HCT116 (cell line): ENCODE measurements around the gene COQ2. TPM values are rescaled to one million over a fixed set of nuclear protein-coding genes. Genes with fewer than 3 reads are reported as not detected.

ENCODE experiments used
- ATAC-seq: fragments of 200-7000 bp; cut with Tn5 transposase; 2 replicates; pipeline ENCODE4 v1.9.1; 2020; ENCODE audit warnings: mild to moderate bottlenecking, moderate library complexity
- BruUV-seq: library from RNA; stranded (reverse); fragments of 400-500 nt; replicated peaks from 2 replicates; lab custom pipeline; 2021; lab: Mats Ljungman, UMichigan
- CTCF ChIA-PET: fragments of 300-600 bp; sonication (Branson Sonifier 250); formaldehyde crosslinking; loops from one replicate; lab custom pipeline; 2021; ENCODE audit warnings: antibody characterized with exemption; lab: Charles Lee
- POLR2A ChIA-PET: fragments of 300-600, 350-600 bp; sonication (Branson Sonifier 250); formaldehyde crosslinking; loops from one replicate; lab custom pipeline; 2021; ENCODE audit warnings: antibody characterized with exemption; lab: Charles Lee
- RAD21 ChIA-PET, 2 experiments: fragments of 300-600 bp; sonication (Branson Sonifier 250); formaldehyde crosslinking; loops; one replicate each; lab custom pipeline; 2023; ENCODE audit warnings: low total read pairs in 2 of 2; ENCODE audit not compliant: uncharacterized antibody in 2 of 2, unreplicated experiment in 2 of 2, low non-redundant PET in 1 of 2; lab: Charles Lee
- DNase-seq: peaks from one replicate; pipeline ENCODE4 v3.0.0-alpha.2; 2010; ENCODE audit warnings: low read depth, low spot score
- H2AFZ ChIP-seq: fragments of 200-600 bp; shearing (Covaris generic), sonication (generic); 2 replicates; pipeline ENCODE4 v1.6.1; 2017; ENCODE audit warnings: low read depth, mixed run types, mixed read lengths, antibody characterized with exemption, low read length; ENCODE audit not compliant: poor library complexity, severe bottlenecking
- H3K27ac ChIP-seq: 2 replicates; pipeline ENCODE4 v1.5.1; 2012; ENCODE audit warnings: low read depth, low read length
- H3K27me3 ChIP-seq: fragments of 200-600 bp; sonication (generic); 2 replicates; pipeline ENCODE4 v1.6.1; 2016; ENCODE audit warnings: mixed run types, low read length, mixed read lengths; ENCODE audit not compliant: insufficient read depth
- H3K36me3 ChIP-seq, 2 experiments: fragments of 200-500 bp in 1 of 2; fragments of 200-600 bp in 1 of 2; sonication (Bioruptor generic) in 1 of 2; sonication (generic) in 1 of 2; 2 replicates each; pipeline versions ENCODE4 v1.5.1 to v1.6.1; 2014 to 2016; ENCODE audit warnings: low read length in 2 of 2, inconsistent platforms in 1 of 2, mixed read lengths in 1 of 2, mixed run types in 1 of 2; ENCODE audit not compliant: insufficient read depth in 2 of 2, control insufficient read depth in 1 of 2
- H3K4me1 ChIP-seq, 2 experiments: fragments of 200-600 bp in 1 of 2; sonication (generic) in 1 of 2; 2 replicates each; pipeline versions ENCODE4 v1.5.1 to v1.6.1; 2012 to 2017; ENCODE audit warnings: low read length in 2 of 2, inconsistent platforms in 1 of 2, mild to moderate bottlenecking in 1 of 2, mixed read lengths in 1 of 2, mixed run types in 1 of 2, moderate library complexity in 1 of 2; ENCODE audit not compliant: insufficient read depth in 2 of 2, control insufficient read depth in 1 of 2
- H3K4me2 ChIP-seq: fragments of 200-600 bp; sonication (generic); 2 replicates; pipeline ENCODE4 v1.6.1; 2017; ENCODE audit warnings: mixed run types, low read length, mixed read lengths
- H3K4me3 ChIP-seq, 2 experiments: fragments of 200-600 bp in 1 of 2; sonication (generic) in 1 of 2; replicated peaks in 1 of 2; 2 replicates each; pipeline ENCODE4 v1.5.1; 2011 to 2016; ENCODE audit warnings: low read length in 2 of 2, control low read depth in 1 of 2, low read depth in 1 of 2, mild to moderate bottlenecking in 1 of 2, mixed read lengths in 1 of 2, mixed run types in 1 of 2
- H3K79me2 ChIP-seq: fragments of 200-600 bp; sonication (generic); 2 replicates; pipeline ENCODE4 v1.6.1; 2017; ENCODE audit warnings: mild to moderate bottlenecking, mixed run types, low read length, moderate library complexity, mixed read lengths; ENCODE audit not compliant: insufficient read depth
- H3K9ac ChIP-seq: fragments of 200-600 bp; sonication (generic); 2 replicates; pipeline ENCODE4 v1.6.1; 2016; ENCODE audit warnings: low read length, mixed read lengths
- H3K9me2 ChIP-seq: fragments of 200-600 bp; sonication (generic), shearing (Covaris generic); 2 replicates; pipeline ENCODE4 v1.6.1; 2017; ENCODE audit warnings: mixed run types, mild to moderate bottlenecking, moderate library complexity; ENCODE audit not compliant: insufficient read depth
- H3K9me3 ChIP-seq, 2 experiments: fragments of 200-500 bp in 1 of 2; fragments of 200-600 bp in 1 of 2; sonication (Bioruptor generic) in 1 of 2; sonication (generic) in 1 of 2; 2 replicates each; pipeline ENCODE4 v1.6.1; 2014 to 2017; ENCODE audit warnings: low read length in 2 of 2, mixed read lengths in 2 of 2, inconsistent platforms in 1 of 2, low read depth in 1 of 2, mild to moderate bottlenecking in 1 of 2, mixed run types in 1 of 2, moderate library complexity in 1 of 2; ENCODE audit not compliant: control insufficient read depth in 1 of 2, insufficient read depth in 1 of 2
- H4K20me1 ChIP-seq: fragments of 200-600 bp; sonication (generic), shearing (Covaris generic); 2 replicates; pipeline ENCODE4 v1.6.1; 2017; ENCODE audit warnings: mixed run types, mild to moderate bottlenecking, moderate library complexity; ENCODE audit not compliant: insufficient read depth
- ATF3 ChIP-seq: IDR thresholded peaks from 2 replicates; pipeline ENCODE4 v1.6.1; 2012
- CBX3 ChIP-seq: IDR thresholded peaks from 2 replicates; pipeline ENCODE4 v1.6.1; 2012; ENCODE audit warnings: low read depth
- EGR1 ChIP-seq: IDR thresholded peaks from 2 replicates; pipeline ENCODE4 v1.6.1; 2012; ENCODE audit warnings: low read depth
- ELF1 ChIP-seq: IDR thresholded peaks from 2 replicates; pipeline ENCODE4 v1.6.1; 2012; ENCODE audit warnings: low read depth, borderline replicate concordance
- EZH2 ChIP-seq: fragments of 200-600 bp; sonication (generic); IDR thresholded peaks from 2 replicates; pipeline ENCODE4 v1.6.1; 2017; ENCODE audit warnings: antibody characterized with exemption, mixed run types
- EZH2phosphoT487 ChIP-seq: fragments of 200-600 bp; IDR thresholded peaks from 2 replicates; pipeline ENCODE4 v1.6.1; 2018; ENCODE audit warnings: antibody characterized with exemption, borderline replicate concordance
- POLR2A ChIP-seq: IDR thresholded peaks from 2 replicates; pipeline ENCODE4 v1.7.0; 2011; ENCODE audit warnings: borderline replicate concordance; ENCODE audit not compliant: insufficient read depth, insufficient read length; ENCODE audit errors: extremely low read depth
- POLR2AphosphoS5 ChIP-seq: IDR thresholded peaks from 2 replicates; pipeline ENCODE4 v1.6.1; 2011; ENCODE audit warnings: mild to moderate bottlenecking, low read depth, low read length, moderate library complexity
- RAD21 ChIP-seq: IDR thresholded peaks from 2 replicates; pipeline ENCODE4 v1.6.1; 2012; ENCODE audit warnings: low read depth, mild to moderate bottlenecking
- REST ChIP-seq: IDR thresholded peaks from 2 replicates; pipeline ENCODE4 v1.6.1; 2012; ENCODE audit warnings: low read depth
- SIN3A ChIP-seq: IDR thresholded peaks from 2 replicates; pipeline ENCODE4 v1.6.1; 2012; ENCODE audit warnings: low read depth
- SP1 ChIP-seq: IDR thresholded peaks from 2 replicates; pipeline ENCODE4 v1.6.1; 2012; ENCODE audit warnings: low read depth
- TCF7L2 ChIP-seq: IDR thresholded peaks from 2 replicates; pipeline ENCODE4 v1.7.0; 2011; ENCODE audit warnings: borderline replicate concordance, inconsistent platforms; ENCODE audit not compliant: insufficient read depth, insufficient read length; ENCODE audit errors: extremely low read depth
- YY1 ChIP-seq: IDR thresholded peaks from 2 replicates; pipeline ENCODE4 v1.6.1; 2011; ENCODE audit warnings: low read length, low read depth, moderate library complexity, mild to moderate bottlenecking; ENCODE audit not compliant: insufficient replicate concordance; ENCODE audit errors: extremely low read depth
- ZFX ChIP-seq: fragments of 450-650 bp; IDR thresholded peaks from 2 replicates; pipeline ENCODE4 v1.6.1; 2017
- ZNF274 ChIP-seq: fragments of 200-500 bp; sonication (Bioruptor generic); IDR thresholded peaks from 2 replicates; pipeline ENCODE4 v1.6.1; 2014; ENCODE audit warnings: mild to moderate bottlenecking, low read depth, low read length, inconsistent platforms
- intact Hi-C: fragments of 100-400 bp; cut with micrococcal nuclease; formaldehyde crosslinking; loops from 2 replicates; pipeline ENCODE4 v1.10.0; 2022
- total RNA-seq: library from RNA; stranded (reverse); gene quantifications from one replicate; pipeline ENCODE4 v1.2.1, GENCODE V29; 2021; ENCODE audit not compliant: unreplicated experiment
- TF ChIP-seq, protein P1 (sequence below): IDR thresholded peaks from 2 replicates; pipeline ENCODE4 v1.6.1; 2012
- TF ChIP-seq, protein P2 (sequence below), 3 experiments: fragments of 200-600 bp in 1 of 3; sonication (generic) in 1 of 3; IDR thresholded peaks in 2 of 3; conservative IDR thresholded peaks in 1 of 3; 2 replicates each; pipeline ENCODE4 v1.5.1; 2012 to 2017; ENCODE audit warnings: low read depth in 2 of 3, low read length in 2 of 3, antibody characterized with exemption in 1 of 3, borderline replicate concordance in 1 of 3, control low read depth in 1 of 3, mild to moderate bottlenecking in 1 of 3, mixed read lengths in 1 of 3, mixed run types in 1 of 3, moderate library complexity in 1 of 3; ENCODE audit not compliant: insufficient read depth in 1 of 3

COQ2 gene
- total RNA-seq, 1 experiment from 2014 or later: 20.6 TPM

DNA sequence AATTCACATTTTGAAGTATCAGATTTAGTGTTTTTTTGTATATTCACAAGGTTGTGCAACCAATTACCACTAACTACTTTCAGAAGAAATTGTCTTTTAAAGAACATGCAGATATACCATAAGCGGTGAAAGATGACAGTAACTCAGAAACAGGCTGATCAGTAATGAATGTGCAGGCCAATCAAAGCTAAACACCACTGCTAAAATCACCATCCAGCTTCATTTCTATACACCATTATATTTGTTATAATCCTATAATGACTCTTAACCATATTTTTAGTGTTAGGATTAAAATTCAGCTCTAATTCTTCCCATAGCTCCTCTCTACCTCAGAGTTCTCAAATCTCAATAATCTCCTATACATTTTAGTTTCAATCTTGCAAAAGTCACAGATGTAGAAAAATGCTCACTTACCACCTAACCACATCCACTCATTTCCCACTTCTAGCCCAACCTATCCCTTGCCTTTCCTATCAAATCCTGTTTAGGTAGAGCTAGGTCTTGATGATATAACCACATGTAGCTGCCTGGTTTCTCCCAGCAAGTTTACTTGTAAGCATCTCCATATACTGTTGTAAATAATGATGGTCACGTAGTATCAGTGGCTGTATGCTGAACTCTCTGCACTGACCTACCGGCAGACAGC is 16.6 kb downstream of the COQ2 start:
- H3K9me3 ChIP-seq: no peaks in the 10 kb centered on the region
- no TSS peak for BruUV-seq
- H3K9me2 ChIP-seq: no peaks in the 10 kb centered on the region
- no peak for ATAC-seq
- POLR2A ChIA-PET: no interaction called here
- no peak for TF ChIP-seq CBX3
- TF ChIP-seq TCF7L2: no peak
- no peak for TF ChIP-seq YY1
- TF ChIP-seq, protein P1, sequence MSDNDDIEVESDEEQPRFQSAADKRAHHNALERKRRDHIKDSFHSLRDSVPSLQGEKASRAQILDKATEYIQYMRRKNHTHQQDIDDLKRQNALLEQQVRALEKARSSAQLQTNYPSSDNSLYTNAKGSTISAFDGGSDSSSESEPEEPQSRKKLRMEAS: no peak
- TF ChIP-seq SP1: no peak
- no peak for TF ChIP-seq ZFX
- no peak for TF ChIP-seq RAD21
- TF ChIP-seq SIN3A: no peak
- TF ChIP-seq REST: no peak
- TF ChIP-seq ELF1: no peak
- no peak for TF ChIP-seq EGR1
- TF ChIP-seq POLR2A: no peak
- TF ChIP-seq EZH2phosphoT487: no peak
- TF ChIP-seq EZH2: no peak
- no peak for TF ChIP-seq POLR2AphosphoS5
- no peak for TF ChIP-seq ZNF274
- TF ChIP-seq, protein P2, sequence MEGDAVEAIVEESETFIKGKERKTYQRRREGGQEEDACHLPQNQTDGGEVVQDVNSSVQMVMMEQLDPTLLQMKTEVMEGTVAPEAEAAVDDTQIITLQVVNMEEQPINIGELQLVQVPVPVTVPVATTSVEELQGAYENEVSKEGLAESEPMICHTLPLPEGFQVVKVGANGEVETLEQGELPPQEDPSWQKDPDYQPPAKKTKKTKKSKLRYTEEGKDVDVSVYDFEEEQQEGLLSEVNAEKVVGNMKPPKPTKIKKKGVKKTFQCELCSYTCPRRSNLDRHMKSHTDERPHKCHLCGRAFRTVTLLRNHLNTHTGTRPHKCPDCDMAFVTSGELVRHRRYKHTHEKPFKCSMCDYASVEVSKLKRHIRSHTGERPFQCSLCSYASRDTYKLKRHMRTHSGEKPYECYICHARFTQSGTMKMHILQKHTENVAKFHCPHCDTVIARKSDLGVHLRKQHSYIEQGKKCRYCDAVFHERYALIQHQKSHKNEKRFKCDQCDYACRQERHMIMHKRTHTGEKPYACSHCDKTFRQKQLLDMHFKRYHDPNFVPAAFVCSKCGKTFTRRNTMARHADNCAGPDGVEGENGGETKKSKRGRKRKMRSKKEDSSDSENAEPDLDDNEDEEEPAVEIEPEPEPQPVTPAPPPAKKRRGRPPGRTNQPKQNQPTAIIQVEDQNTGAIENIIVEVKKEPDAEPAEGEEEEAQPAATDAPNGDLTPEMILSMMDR (IDR thresholded peaks at IDR 0.05 in 2 of 3, conservative IDR thresholded peaks at IDR 0.05 in 1 of 3; ENCODE audit: borderline replicate concordance in 1 of 3, insufficient read depth in 1 of 3, low read depth in 2 of 3, low read length in 2 of 3): no peak
- TF ChIP-seq ATF3: no peak
- TF ChIP-seq, all 23 proteins: peak for 0
- ChIA-PET RAD21 (no interaction called here), CTCF (interaction anchor here (1.3 kb wide), 1 partner anchor 15 kb away, joined by 3 read pairs; no protein-coding TSS in a partner anchor)
- Histone ChIP-seq H3K27me3 (no peaks in the 10 kb centered on the region), H3K36me3 (peaks cover 3 to 12% of the 10 kb centered on the region in 2 experiments; a peak in 1 of 4 replicates), H3K4me1 (no peaks in the 10 kb centered on the region), H3K4me2 (no peak overlapping the region), H4K20me1 (no peaks in the 10 kb centered on the region), H2AFZ (no peak overlapping the region), H3K4me3 (no peak overlapping the region), H3K79me2 (no peaks in the 10 kb centered on the region), H3K9ac (no peak overlapping the region), H3K27ac (no peak overlapping the region)
- intact Hi-C loops: no loop called here
- DNase-seq: no peak
